KBM-7 (cell line): ENCODE results near the gene AGBL4.
"Not testable (repeated sequence)": the region's sequence is repeated elsewhere in the genome, so short reads cannot be mapped to it uniquely, and the experiment has no call there.

Source experiments
- DNase-seq: peaks from one replicate; pipeline ENCODE4 v3.0.0-alpha.2; 2015
- in situ Hi-C: fragments of 300-500 bp; cut with MboI; formaldehyde crosslinking; loops from 2 replicates; pipeline ENCODE4 v1.14.3; 2020; ENCODE audit warnings: low sequenced_read_pairs, low pct_unique_long_range_greater_than_20kb, mixed read lengths

Gene AGBL4

DNA sequence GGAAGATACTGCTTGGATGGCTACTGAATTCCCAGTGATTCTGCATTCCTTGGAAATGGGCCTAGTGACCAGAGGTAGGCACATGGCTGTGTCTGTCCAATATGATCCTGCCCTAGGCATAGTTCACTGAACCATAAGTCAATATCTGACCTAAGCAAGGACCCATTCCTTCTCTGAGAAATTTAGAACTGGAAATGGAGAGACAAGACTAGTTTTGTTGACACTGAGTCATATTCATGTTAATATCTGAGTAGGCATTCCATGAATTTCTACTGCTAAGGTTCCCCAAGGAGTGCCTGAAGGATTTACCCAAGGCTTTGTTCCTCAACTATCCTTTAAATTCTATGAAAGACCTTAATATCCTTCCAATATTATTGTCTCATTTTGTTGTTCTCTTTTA lies 917.3 kb downstream of the AGBL4 start:
- in situ Hi-C loops, result no loop called here
- DNase-seq, result no peak

DNA sequence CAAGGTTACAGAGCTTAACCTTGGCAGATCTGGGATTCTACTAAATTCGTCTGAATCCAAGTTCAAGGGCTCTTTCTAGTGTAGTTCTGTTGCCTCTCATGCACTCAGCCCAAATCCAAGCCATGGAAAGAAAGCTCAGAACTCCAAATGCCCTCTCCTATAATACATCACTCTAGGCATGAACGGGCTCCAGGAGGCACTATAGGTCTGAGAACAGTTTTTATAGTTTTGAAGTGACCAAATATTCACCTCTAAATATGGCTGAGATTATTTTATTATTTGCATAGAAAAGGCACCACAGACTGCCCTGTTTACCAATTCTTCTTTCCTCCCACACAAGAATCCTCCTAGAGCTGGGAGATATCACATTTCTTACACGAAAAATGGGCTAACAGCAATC lies 919.2 kb downstream of the AGBL4 start:
- DNase-seq, result no peak
- in situ Hi-C loops, result no loop called here

DNA sequence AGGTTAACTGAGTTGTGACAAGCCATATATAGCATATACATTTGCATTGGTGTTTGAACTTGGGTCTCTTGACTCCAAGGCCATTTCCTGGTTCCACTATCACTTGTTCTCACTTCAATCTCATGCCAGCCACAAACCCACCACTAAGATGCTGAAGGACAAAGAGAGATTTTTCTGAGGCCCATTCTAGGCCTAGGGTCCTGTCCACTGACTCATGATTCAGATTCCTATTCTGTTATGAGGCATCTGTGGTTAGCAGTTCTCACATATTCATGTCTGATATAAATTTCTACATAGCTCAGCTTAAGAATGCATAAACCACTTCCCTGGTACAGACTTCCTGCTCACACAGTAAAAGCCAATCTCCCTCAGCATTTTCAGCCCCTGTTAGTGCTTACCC lies 921.0 kb downstream of the AGBL4 start:
- in situ Hi-C loops, result no loop called here
- DNase-seq, result no peak

DNA sequence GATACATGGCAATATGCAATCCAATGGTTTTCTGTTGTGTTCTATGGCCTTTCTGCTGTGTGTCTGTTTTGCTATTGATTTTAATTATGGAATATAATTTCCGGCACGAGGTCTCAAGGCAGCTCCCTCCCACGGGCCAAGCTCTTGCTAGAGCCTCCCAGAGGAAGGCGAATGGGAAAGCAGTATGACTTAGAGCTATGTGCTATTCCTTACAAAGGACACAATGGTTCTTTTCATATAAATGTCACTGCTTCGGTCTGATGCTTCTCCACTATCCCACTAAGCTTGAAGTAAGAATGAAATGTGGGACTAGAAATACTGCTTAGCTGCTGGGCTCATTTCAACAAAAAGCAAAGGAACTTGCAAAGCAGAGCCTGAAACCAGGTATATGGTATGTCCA lies 924.9 kb downstream of the AGBL4 start:
- in situ Hi-C loops, result no loop called here

DNA sequence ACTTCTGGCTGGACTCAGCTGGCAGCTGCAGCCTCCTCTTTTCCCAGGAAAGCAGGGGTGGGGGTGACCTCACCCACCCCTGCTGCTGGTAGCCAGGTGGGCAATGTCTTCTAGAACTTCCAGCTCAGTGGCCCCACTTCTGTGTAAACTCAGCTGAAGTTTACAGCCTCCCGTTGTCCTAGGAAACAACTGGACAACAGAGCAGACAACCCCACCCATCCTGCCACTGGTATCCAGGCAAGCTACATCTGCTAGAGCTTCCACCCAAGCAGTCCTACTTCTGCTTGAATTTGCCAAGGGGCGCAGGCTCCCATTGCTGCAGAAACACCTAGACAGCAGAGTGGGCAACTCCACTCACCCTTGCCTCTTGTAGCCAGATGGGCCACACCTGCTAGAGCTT lies 937.4 kb downstream of the AGBL4 start:
- in situ Hi-C loops, result no loop called here
- no peak for DNase-seq

More for the DNA sequence above, 924.9 kb downstream of the AGBL4 start:
- DNase-seq, result no peak

DNA sequence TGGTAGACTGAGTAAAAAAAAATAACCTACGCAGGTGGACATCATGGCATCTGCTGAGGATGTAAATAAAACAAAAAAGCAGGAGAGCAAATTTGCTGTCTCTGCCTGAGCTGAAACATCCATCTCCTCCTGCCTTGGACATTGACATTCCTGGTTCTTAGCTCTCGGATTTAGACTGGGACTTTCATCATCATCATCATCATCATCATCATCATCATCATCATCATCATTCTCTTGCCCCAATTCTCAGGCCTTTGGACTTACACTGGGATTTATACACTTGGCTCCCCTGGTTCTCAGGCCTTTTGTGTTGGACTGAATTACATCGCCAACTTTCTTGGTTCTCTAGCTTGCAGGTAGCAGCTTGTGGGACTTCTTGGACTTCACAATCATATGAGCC lies 938.7 kb downstream of the AGBL4 start:
- DNase-seq, result no peak
- in situ Hi-C loops, result no loop called here

DNA sequence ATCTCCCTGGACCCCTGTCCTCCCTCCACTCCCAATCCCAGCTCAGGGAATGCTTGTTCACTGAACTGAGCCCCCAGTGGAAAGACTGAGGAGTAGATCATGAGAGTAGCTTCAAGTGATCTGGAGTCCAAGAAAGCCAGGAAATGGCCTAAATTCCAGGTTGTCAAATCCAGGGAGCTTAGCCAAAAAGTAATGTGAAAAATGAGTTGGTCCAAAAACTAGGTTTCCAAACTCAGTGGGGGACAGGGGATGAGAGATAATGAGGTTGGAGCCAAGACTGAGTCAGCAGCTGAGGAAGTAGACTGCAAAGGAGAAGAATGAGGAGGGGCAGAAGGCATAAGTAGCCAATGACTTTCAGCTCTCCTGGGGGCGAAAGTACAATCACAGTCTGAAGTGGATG lies 963.0 kb downstream of the AGBL4 start:
- DNase-seq, result no peak
- in situ Hi-C loops, result no loop called here

DNA sequence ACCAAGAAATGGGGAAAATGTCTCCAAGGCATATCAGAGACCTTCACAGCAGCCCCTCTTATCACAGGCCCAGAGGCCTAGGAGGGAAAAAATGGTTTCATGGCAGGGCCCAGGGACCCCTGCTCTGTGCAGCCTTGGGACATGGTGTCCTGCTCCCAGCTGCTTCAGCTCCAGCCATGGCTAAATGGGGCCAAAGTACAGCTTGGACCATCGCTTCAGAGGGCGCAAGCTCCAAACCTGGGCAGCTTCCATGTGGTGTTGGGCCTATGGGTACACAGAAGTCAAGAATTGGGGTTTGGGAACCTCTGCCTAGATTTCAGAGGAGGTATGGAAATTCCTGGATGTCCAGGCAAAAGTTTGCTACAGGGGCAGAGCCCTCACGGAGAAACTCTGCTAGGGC lies 964.7 kb downstream of the AGBL4 start:
- in situ Hi-C loops, result no loop called here
- DNase-seq, result no peak

DNA sequence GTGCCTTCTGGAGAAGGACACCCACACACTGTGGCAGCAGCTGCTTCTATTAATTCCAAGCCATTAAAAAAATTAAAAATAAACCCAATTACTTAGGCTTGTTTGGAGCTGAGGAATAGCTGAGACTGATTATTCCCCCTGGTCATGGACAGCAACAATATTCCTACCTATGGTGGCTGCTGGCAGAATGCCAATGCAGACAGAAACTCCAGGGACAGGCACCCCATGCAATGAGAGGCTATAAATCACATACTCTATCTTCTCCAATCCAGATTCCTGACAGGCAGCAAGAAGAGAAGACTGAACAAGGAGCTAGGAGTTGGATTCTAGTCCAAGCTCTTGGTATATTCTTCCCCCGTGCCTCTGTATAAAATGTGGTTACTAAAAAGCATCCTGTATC lies 971.7 kb downstream of the AGBL4 start:
- in situ Hi-C loops, result no loop called here
- no peak for DNase-seq

DNA sequence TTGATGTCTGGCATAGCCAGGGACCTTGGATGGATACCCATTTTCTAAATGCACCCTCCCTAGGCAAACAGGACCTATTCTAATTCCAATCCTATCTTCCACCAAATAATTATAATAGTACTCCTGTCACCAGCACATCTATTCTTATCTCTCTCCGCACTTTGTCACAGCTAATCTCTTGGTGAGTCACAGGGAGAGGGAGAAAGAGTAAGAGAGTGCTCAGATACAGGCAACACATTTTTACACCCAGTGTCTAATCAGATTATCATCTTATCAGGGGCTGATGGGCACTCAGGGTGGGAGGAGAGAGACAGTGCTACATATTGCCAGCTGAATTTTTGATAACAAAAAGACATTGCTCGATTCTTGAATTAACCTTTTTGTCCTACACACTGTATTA lies 972.1 kb downstream of the AGBL4 start:
- no peak for DNase-seq
- in situ Hi-C loops, result no loop called here

DNA sequence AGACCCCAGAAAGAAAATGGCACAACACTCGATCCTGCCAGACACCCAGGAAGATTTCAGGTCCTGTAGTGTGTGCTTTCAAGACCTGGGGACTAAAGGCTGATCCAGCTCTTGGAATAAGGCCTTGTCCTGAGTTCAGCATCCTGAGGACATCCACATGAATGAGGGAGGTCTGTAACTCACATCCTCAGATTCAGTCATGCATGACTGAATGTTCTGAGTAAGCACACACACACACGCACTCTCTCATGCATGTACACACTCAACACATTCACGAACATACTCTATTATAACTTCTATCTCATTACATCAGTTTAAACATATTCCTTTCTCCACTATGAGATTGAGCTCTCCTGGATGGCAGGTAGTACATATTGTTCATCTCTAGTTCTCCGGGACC lies 973.7 kb downstream of the AGBL4 start:
- in situ Hi-C loops, result no loop called here
- DNase-seq, result no peak

DNA sequence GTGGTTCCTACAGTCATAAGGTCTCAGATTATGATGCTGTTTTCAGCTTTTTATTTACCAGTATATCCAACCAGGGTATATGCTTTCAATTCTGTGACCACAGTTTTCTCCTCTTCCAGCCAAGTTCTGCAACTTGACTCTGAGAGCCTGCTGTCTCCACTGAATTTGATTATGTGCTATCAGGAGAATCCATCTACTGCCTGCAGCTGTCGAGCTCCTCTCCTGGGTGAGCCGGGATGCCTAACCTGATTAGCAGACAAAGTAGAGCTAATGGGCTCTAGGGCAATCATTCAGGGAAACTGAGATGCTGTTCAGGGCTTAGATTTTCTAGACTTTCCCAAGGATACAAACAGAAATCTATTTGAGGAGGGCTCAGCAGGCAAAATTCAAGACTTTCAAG lies 975.6 kb downstream of the AGBL4 start:
- no peak for DNase-seq
- in situ Hi-C loops, result no loop called here

DNA sequence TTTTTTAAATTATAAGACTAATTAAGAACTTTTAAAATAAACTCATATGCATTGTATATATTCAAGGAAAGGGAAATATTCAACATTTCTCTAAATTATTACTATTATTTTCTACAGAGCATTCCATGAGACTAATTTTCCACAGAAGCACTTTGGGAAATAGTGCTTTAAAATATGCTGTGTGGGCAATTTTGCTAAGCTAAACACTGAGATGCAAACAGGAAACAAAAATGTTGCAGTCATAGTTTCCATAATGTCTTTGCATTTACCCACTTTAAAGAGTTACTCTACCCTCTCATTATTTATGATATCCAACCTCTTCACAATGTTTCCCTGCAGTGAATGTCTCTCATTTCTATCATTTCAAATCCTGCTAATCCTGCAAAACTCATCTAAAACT lies 977.4 kb downstream of the AGBL4 start:
- no peak for DNase-seq
- in situ Hi-C loops, result no loop called here

DNA sequence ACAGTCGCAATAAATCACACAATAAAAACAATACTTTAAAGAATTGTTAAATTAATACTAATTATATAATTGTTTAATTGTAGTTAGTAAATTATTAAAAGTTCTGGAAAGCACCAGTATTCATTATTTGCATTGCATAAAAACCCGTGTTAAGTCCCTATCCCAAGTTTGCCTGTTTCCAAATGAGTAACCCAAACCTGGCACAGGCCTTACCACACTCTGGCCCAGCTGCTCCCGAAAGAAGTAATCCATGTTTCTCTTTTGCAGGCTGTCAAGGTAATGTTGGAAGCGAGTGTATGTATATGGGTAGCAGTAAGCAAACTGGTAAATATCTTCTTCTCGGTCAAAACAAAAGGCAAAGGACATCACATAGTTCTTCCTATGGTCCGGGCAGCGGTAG lies 978.4 kb downstream of the AGBL4 start:
- in situ Hi-C loops, result no loop called here
- DNase-seq, result no peak

DNA sequence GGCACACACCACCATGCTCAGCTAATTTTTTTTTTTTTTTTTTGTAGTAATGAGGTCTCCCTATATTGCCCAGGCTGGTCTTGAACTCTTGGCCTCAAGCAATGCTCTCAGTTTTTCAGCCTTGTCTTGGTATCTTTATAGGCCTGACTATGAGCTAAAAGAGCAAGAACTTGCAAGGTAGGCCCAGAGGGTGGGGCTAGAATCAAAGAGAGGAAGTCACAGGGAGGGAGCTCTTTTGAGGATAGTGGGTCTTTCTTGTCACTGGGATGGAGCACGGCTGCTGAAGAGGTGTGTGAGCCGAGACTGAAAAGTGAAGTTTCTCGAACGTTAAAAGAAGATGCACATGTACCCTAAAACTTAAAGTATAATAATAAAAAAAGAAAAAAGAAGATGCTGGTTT lies 987.1 kb downstream of the AGBL4 start:
- DNase-seq, result no peak
- in situ Hi-C loops, result no loop called here

DNA sequence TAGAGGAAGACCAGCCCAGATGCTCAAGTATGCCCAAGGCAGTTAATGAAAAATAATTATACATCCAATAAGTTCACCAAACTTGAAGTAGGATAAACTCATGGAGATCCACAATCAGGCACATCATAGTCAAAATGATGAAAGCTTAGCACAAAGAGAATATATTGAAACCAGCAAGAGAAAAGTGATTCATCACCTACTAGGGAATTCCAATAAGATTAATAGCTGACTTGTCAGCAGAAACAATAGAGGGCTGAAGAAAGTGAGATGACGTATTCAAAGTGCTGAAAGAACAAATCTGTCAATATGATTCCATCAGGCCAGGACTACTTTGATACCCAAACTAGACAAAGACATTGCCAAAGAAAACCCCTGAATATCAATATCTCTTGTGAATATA lies 995.4 kb downstream of the AGBL4 start:
- DNase-seq, result no peak
- in situ Hi-C loops, result no loop called here

DNA sequence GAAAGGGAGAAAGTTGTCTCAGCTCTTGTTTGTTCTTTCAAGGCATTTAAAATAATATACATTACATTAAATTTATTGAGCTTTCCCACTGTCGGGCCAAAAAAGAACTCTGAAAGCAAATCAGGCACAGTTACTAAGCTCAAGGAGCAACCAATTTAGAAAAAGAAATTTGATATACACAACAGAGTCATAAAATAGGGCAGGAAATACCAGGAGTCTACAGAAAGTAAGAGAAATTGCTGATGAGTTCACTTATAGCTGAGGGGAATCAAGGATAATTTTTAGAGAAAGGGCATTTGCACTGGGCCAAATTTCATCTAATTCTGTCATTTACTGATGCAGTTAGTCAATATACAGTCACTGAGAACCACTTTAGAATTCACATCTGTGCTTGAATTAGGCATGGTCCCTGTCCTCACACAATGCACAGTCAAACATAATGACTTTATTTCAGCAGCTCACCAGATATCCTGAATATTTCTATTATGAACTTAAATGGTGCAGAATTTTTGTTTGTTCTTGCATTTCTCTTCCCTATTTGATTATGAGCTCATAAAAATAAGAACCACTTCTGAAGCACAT lies 997.4 kb downstream of the AGBL4 start:
- no peak for DNase-seq
- in situ Hi-C loops, result no loop called here

DNA sequence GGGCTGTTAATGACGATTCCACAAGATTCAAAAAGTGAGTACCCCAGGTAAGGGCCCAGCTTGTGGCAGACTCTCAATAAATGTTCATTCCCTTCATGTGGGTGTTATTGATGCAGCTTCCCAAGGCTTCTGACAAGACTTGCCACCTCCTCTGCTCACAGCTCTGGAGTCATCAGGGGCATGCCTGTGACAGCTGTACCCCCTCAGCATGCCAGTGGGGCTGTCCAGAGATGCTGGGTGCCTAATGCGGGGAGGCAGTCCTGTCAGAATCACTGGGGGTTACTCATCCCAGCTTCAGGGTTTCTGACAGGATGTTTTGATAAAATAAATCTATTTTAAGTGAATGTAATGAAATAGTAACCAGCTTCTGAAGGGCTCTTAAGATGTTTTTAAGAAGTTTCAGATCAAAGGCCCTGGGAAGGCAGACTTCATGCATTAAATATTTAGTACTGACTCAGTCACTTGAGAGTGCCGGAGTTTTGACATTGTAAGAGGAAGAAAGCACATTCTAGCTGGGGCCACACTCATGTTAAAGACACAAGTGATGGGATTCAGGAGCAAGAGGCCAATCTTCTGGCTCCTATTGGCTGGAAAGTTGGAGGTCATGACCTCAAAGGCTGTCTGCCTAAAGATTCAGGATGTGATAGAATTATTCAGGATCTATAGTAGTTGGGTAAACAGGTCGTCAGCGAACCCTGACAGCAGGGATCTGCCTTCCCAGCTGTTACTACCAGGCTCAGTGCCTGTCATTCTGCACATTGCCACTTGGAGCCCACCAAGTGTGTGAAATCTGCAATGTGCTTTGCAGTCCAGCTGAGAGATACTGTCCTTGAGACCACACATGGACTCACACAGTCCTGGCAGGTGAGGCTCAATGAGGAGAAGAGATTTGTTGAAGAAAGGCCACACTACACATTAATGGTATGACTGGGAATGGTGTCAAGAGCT lies 1007.5 kb downstream of the AGBL4 start:
- DNase-seq, result no peak
- in situ Hi-C loops, result no loop called here

DNA sequence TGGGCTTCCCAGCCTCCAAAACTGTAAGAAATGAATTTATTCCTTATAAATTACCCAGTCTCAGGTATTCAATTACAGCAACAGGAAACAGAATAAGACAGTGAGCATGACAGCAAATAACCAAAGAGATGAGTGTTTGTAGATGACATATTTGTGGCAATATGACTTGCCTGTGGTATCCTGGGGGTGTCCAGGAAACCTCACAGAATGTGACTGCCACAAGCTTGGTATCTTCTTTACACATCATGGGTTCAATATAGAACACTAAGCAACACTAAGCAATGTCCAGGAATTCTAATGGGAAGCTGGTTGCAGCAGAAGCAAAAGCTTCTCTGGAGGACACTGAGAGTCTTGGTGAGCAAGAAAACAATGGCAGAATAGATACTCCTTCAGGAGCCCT lies 1010.7 kb downstream of the AGBL4 start:
- no peak for DNase-seq
- in situ Hi-C loops, result no loop called here

DNA sequence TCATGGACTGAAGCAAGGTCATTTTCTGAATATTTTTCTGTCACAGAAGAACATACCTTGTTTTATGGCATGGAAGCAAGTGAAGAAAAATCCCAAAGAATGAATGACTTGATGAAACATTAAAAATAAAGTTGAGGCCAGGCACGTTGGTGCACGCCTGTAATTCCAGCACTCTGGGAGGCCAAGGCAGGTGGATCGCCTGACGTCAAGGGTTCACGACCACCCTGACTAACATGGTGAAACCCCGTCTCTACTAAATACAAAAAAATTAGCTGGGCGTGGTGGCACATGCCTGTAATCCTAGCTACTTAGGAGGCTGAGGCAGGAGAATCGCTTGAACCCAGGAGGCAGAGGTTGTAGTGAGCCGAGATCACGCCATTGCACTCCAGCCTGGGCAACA lies 1020.8 kb downstream of the AGBL4 start:
- DNase-seq, in situ Hi-C loops: not testable (repeated sequence)

DNA sequence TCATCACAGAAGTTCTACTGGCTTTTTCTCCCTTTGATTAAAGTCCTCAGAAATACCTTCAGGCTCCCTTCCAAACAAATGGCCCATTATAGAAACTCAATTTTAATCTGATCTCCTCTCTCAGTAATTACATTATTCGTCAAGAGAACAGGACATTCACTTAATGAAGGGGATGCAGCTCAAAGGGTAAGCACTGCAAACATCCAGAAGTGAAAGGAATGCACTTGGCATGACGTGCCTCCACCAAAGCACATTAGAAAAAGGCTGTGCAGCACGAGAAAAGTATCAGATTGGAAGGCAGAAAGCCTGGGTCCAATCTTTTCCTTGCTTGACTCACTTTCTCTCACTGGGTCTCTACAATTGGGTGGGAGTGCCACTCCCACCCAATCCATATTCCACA lies 1024.4 kb downstream of the AGBL4 start:
- DNase-seq, result no peak
- in situ Hi-C loops, result no loop called here
